Measurements from ENCODE around the gene SBNO2. TPM values are rescaled to one million over a fixed set of nuclear protein-coding genes. Genes with fewer than 3 reads are reported as not detected.
A peak's percentile ranks its signal among the peaks of the same experiment; 100 is the strongest.

Gene SBNO2
- total and polyA plus RNA-seq, 9 of the 15 experiments (the other 6 are each of a cell fraction or from before 2014, with no cell fraction given), result 0.01 to 46.2 (median 6.7) TPM

GRCh38 chr19:1205114-1206099 is 31.3 kb upstream of the SBNO2 start, which contains the start of gene STK11 (continued):
- TF ChIP-seq RBM17 (IDR thresholded peaks at IDR 0.05; ENCODE audit: borderline replicate concordance, low read depth, low read length) (no peak), CHAMP1 (IDR thresholded peaks at IDR 0.05) (no peak), HOMEZ (CRISPR knock-in tag; IDR thresholded peaks at IDR 0.05) (no peak; the same call in 1 of the 2 replicates), JUND (IDR thresholded peaks at IDR 0.05; ENCODE audit: borderline replicate concordance, low read depth, low read length) (no peak), JUND (tag; IDR thresholded peaks at IDR 0.05; ENCODE audit: borderline replicate concordance, low read depth, low read length) (no peak; the same call in 2 of the 3 replicates), CREB5 (CRISPR knock-in tag; IDR thresholded peaks at IDR 0.05) (no peak), ZNF347 (CRISPR knock-in tag; IDR thresholded peaks at IDR 0.05; ENCODE audit: low read depth) (no peak), HMBOX1 (IDR thresholded peaks at IDR 0.05) (no peak), POLR2B (IDR thresholded peaks at IDR 0.05; ENCODE audit: low read depth, partially characterized antibody) (no peak), ZEB2 (IDR thresholded peaks at IDR 0.05) (no peak), GTF2F1 (IDR thresholded peaks at IDR 0.05; ENCODE audit: low read depth, low read length) (no peak), JUNB (CRISPR knock-in tag; conservative IDR thresholded peaks at IDR 0.05) (no peak), ZBTB1 (CRISPR knock-in tag; IDR thresholded peaks at IDR 0.05; ENCODE audit: borderline replicate concordance, low read depth) (peak; percentile 99), AFF1 (IDR thresholded peaks at IDR 0.05; ENCODE audit: low read depth in 1 of 2, partially characterized antibody in 2 of 2) (no peak)
